GM20431 (cell line): ENCODE results near the gene SENP1.

ENCODE experiments used
- in situ Hi-C: fragments of 300-500 bp; cut with MseI, MboI; formaldehyde crosslinking; loops from one replicate; pipeline ENCODE4 v1.15.0; 2020; ENCODE audit warnings: low sequenced_read_pairs; ENCODE audit not compliant: unreplicated experiment

The SENP1 gene

GRCh38 chr12:48040354-48040753, 65.5 kb downstream of the SENP1 start:
- in situ Hi-C loops: no loop called here

- in situ Hi-C loops: no loop called here
These were observed 66.7 kb downstream of the SENP1 start for GRCh38 chr12:48039151-48039550.

- in situ Hi-C loops: no loop called here
These were observed 67.8 kb downstream of the SENP1 start for GRCh38 chr12:48038085-48038484.

GRCh38 chr12:48037267-48037915, 68.5 kb downstream of the SENP1 start:
- in situ Hi-C loops: no loop called here

- in situ Hi-C loops: no loop called here
These were observed 69.1 kb downstream of the SENP1 start for GRCh38 chr12:48036818-48037217.

GRCh38 chr12:48034835-48035805, 70.8 kb downstream of the SENP1 start:
- in situ Hi-C loops: no loop called here

- in situ Hi-C loops: no loop called here
These were observed 72.4 kb downstream of the SENP1 start for GRCh38 chr12:48033451-48033850.

GRCh38 chr12:48032597-48032996, 73.3 kb downstream of the SENP1 start:
- in situ Hi-C loops: no loop called here

GRCh38 chr12:48031135-48031960, 74.5 kb downstream of the SENP1 start:
- in situ Hi-C loops: no loop called here

GRCh38 chr12:48030173-48030650, 75.7 kb downstream of the SENP1 start:
- in situ Hi-C loops: no loop called here

GRCh38 chr12:48029491-48030172, 76.2 kb downstream of the SENP1 start:
- in situ Hi-C loops: no loop called here

- in situ Hi-C loops: no loop called here
These were observed 77.1 kb downstream of the SENP1 start for GRCh38 chr12:48028541-48029431.

- in situ Hi-C loops: no loop called here
These were observed 78.5 kb downstream of the SENP1 start for GRCh38 chr12:48027183-48028002.

GRCh38 chr12:48026060-48026827, 79.6 kb downstream of the SENP1 start:
- in situ Hi-C loops: no loop called here

GRCh38 chr12:48025281-48025680, 80.6 kb downstream of the SENP1 start:
- in situ Hi-C loops: no loop called here

- in situ Hi-C loops: no loop called here
These were observed 81.1 kb downstream of the SENP1 start for GRCh38 chr12:48024735-48025134.

- in situ Hi-C loops: no loop called here
These were observed 82.5 kb downstream of the SENP1 start for GRCh38 chr12:48023386-48023785.
